ENCODE results near the gene KIF4B.
A peak's percentile ranks its signal among the peaks of the same experiment; 100 is the strongest.
"Not testable (repeated sequence)": the region's sequence is repeated elsewhere in the genome, so short reads cannot be mapped to it uniquely, and the experiment has no call there.

KIF4B gene

DNA sequence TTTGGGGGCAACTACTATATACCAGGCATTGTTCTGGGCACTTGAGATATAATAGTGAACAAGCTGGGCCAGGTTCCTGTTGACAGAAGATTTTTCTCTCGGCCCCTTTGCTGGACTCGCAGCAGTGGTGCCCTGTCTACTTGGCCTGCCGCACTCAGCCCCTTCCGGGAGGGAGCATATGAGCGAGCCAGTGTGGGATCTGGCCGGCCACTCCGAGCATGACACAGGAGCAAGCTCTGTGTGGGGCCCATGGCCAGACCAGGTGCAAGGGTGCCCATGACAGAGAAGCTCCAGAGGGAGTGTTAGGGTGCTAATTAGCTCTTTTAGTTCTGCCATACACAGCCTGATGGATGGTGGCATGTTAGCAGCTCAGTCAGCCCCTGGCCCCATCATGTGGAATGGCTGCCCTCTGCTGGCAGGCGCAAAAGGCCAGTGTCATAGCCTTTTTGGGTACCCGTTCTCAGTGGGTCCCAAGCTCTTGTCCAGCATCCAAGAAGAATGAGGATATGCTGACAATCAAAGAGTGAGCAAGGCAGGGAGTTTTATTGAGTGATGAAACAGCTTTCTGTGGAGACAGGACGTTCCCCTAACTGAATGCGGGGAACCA is 9.3 kb upstream of the KIF4B start:
- peak; percentile 10 for DNase-seq (ENCODE audit: low read depth)

DNA sequence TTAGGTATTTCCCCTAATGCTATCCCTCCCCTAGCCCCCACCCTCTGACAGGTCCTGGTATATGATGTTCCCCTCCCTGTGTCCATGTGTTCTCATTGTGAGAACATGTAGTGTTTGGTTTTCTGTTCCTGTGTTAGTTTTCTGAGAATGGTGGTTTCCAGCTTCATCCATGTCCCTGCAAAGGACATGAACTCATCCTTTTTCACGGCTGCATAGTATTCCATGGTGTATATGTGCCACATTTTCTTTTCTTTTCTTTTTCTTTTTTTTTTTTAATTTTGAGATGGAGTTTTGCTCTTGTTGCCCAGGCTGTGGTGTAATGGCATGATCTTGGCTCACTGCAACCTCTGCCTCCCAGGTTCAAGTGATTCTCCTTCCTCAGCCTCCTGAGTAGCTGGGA is 7.3 kb upstream of the KIF4B start:
- DNase-seq (ENCODE audit: low read depth) = not testable (repeated sequence)

DNA sequence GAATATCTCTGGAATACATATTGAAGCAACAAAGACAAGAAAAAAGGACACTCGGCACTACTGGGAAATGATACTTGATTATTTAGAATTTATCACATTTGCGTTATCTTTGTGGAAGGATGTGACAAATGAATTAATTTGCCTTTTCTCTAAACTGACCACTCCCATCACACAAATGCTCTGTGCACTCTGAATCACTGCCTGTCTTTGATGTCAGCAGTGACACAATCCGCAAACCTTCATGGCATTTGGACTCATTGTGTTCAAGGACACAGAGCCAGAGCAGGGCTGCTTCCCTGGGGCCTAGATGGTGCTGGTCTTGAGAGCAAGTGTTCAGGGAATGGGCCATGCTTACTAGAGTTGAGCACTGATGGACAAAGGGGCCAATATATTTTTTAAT is 4.9 kb upstream of the KIF4B start:
- DNase-seq (ENCODE audit: low read depth) = no peak

DNA sequence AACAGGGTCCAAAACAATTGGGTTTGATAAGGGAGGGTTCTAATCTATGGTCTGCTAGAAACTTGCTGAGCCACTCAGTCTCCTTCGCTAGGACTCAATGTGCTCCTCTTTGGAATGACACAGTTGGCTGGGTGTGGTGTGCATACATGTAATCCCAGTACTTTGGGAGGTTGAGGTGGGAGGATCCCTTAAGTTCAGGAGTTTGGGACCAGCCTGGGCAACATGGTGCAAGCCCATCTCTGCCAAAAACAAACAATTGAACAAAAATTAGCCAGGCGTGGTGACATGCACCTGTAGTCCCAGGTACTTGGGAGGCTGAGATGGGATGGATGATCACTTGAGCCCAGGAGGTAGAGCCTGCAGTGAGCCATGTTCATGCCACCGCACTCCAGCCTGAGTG is 2.7 kb upstream of the KIF4B start:
- DNase-seq (ENCODE audit: low read depth) = no peak

DNA sequence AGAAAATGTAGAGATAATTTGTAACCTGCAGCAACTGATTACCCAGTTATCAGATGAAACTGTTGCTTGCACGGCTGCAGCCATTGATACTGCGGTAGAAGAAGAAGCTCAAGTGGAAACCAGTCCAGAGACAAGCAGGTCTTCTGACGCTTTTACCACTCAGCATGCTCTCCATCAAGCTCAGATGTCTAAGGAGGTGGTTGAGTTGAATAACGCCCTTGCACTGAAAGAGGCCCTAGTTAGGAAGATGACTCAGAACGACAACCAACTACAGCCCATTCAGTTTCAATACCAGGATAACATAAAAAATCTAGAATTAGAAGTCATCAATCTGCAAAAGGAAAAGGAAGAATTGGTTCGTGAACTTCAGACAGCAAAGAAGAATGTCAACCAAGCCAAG is 1.7 kb downstream of the KIF4B start:
- no peak for DNase-seq (ENCODE audit: low read depth)

DNA sequence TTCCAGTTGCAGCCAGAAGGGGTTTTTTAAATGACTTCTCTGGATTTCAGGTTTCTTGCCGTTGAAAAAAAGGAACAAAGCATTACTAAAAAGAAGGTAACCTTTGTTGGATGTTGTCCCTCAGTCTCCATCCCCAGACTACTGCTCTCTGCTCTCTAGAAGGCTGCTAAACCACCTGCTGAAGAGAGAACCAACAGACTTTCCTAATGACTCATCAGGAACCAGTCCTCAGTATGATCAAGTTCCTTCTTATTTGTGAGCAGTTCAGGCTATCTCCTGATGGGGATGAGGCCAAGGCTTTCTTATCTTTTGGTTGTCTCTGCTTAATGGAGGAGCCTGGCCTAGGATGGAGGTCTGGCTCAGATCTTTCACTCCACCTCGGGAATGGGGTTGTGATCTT is 4.1 kb downstream of the KIF4B start:
- no peak for DNase-seq (ENCODE audit: low read depth)

DNA sequence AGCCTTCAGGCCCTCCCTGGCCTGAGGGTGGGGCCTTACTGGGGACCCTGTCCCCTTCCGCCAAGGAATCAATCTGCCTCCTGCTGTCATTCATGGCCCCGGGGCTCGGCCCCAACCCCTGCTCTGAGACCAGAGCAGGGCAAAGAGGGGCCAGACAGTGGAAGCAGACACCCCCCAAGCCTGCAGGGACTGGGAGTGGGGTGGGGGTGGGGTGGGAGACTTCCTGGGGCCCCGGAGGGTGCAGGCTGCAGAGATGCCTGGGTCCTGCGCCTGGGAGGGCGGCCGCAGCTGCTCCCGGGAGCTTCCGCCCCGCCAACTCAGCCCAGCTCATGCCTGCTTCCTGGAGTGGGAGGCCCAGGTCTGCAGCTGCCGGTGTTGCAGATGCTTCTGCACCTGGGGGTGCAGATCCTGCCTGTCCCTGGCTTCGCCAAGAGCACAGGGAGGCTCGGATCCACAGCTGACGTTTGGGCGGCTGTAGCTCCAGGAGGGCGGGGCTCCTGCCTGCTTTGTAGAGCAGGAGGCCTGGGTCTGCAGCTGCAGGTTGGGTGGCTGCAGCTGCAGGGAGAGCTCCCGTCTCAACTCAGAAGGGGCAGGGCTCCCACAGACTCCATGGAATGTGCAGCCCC is 6.2 kb downstream of the KIF4B start:
- DNase-seq (ENCODE audit: low read depth) = no peak

DNA sequence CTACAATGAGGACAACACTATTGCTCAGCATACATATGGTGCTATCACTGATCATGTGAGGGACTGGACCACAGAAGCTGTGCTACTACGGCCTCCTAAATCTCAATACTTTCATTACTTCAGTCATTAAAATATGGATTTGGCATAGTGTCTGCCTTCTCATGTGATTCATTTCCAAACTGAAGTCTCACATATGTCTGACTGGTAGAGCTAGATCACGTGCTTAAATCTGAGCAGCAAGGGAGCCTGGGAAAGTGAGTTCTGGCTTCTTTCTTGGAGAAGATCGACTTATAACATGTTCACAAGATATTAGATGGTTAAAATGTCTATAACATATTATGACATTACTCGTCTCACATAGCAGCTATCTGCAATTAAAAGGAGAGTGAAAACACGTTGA is 8.3 kb downstream of the KIF4B start:
- DNase-seq (ENCODE audit: low read depth) = no peak

DNA sequence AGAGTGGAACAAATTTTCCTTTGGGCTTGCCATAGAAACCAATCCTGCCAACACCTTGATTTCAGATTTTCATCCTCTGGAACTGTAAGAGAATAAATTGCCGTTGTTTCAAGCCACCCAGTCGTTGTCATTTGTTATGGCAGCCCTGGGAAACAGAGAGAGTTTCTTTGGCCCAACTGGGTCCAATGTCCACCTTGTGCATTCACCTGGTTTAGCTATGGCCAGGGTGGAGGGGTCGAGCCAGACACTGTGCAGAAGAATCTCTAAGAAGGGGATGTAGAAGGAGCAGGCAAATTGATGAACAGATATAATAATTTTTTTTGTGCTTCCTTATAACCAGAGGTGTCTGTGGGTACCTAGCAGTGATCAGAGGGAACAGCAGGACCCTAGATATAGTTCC is 9.8 kb downstream of the KIF4B start:
- no peak for DNase-seq (ENCODE audit: low read depth)

DNA sequence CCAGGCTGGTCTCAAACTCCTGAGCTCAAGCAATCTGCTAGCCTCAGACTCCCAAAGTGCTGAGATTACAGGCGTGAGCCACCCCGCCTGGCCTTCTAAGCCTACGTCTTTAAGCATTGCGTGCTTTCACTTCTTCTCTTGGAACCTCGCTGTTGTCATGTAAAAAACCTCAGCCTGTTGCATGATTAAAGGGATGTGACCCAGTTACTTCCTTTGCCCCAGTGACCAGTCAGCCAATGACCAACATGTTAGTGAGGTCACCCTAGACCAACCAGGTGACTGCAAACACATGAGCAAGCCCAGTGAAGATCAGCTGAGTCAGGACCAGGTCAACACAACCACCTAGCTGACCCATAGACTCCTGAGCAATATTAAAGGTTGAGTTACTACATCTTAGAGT is 10.5 kb downstream of the KIF4B start:
- DNase-seq (ENCODE audit: low read depth) = no peak

DNA sequence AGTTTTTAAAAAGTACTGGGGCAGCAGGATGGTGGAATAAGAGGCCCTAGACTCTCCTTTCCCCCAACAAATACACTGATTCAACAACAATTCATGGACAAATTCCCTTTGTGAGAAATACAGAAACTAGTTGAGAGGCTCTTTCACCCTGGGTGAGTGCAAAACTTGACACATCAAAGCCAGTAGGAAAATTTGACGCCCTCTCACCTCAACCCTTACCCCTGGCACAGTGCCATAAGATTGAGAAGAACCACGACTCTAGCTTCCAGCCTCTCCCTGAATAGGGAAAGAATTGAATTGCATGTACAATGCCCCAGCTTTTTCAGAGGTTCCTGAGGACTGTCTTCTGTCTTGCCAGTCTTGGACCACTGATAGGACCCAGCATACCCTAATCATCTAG is 12.3 kb downstream of the KIF4B start:
- no peak for DNase-seq (ENCODE audit: low read depth)

DNA sequence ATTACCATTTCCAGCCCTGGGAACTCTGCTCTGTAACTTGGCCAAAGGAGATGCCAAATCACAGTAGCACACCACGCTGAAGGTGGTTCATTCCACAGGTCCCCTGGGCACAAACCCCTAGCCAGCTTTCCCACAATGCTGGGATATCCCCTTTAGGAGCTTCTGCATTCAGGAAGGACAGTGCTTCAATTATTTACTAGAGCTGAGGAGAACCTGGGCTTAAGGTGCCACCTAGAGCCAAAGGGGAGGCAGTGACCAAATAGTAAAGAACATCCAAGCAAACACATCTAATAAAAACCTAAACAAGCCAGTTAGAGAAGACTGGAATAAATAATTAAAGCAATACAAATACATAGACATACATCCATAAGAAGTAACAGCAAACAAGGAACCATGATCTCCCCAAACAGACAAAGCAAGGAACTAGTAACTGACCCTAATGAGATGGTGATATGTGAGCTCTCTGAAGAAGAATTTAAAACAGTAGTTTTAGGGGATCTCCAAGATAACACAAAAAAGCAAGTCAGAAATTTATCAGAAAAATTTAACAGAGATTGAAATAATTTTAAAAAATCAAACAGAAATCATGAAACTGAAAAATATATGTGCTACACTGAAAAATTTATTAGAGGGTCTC is 14.6 kb downstream of the KIF4B start:
- DNase-seq (ENCODE audit: low read depth) = no peak

DNA sequence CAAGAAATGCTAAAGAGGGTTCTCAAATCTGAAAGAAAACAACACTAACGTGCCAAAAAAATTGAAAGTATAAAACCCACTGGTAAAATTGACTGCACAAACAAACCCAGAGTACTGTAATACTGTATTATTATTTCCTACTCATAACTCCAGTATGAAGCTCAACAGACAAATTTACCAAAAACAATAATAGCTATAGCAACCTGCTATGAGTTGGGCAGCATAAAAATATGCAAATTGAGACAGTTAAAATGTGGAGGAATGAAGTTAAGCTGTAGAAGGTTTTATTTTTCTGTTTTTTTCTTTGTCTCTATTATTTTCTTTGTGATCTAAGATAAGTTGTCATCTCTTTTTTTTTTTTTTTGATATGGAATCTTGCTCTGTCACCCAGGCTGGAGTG is 15.7 kb downstream of the KIF4B start:
- DNase-seq (ENCODE audit: low read depth) = no peak

DNA sequence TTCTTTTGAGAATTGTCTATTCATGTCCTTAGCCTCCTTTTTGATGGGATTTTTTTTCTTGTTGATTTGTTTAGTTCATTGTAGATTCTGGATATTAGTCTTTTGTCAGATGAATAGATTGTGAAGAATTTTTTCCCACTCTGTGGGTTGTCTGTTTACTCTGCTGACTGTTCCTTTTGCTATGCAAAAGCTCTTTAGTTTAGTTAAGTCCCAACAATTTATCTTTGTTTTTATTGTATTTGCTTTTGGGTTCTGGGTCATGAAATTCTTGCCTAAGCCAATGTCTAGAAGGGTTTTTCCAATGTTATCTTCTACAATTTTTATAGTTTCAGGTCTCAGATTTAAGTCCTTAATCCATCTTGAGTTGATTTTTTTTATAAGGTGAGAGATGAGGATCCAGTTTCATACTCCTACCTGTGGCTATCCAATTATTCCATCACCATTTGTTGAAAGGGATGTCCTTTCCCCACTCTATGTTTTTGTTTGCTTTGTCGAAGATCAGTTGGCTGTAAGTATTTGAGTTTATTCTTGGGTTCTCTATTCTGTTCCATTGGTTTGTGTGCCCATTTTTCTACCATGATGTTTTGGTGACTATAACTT is 20.7 kb downstream of the KIF4B start:
- not testable (repeated sequence) for DNase-seq (ENCODE audit: low read depth)

DNA sequence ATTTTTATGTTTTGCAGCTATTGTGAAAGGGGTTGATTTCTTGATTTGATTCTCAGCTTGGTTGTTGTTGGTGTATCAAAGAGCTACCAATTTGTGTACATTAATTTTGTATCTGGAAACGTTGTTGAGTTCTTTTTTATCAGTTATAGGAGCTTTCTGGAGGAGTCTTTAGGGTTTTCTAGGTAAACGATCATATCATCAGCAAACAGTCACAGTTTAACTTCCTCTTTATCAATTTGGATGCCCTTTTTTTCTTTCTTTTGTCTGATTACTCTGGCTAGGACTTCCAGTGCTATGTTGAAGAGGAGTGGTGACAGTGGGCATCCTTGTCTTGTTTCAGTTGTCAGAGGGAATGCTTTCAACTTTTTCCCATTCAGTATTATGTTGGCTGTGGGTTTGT is 21.5 kb downstream of the KIF4B start:
- DNase-seq (ENCODE audit: low read depth) = not testable (repeated sequence)

DNA sequence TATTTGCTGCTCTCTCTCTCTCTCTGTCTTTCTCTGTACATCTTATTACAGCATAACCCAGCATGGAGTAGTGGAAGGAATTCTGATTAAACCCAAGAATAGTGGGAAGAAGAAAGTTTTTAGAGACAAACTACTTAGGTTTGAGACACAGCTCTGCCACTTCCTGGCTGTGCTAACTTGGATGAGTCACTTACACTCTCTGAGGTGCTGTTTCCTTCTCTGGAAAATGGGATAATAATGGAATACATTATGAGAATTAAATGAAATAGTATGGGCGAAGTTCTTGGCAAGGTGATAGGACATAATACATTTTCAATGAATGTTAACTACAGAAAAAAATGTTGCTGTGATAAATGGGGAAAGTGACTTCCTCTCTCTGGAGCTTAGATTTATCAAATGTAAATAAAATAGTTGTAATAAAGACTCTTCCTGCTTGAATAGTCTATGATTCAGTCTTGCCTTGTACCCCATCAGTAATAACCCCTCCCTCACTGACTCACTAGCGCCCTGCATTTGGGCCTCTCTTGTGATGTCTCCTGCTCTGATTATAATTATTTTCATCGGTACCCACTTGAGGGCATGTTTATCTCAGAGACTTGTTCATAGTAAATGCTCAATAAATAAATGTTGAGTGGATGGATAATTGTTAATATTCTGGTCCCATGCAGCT is 27.6 kb downstream of the KIF4B start:
- no peak for DNase-seq (ENCODE audit: low read depth)

DNA sequence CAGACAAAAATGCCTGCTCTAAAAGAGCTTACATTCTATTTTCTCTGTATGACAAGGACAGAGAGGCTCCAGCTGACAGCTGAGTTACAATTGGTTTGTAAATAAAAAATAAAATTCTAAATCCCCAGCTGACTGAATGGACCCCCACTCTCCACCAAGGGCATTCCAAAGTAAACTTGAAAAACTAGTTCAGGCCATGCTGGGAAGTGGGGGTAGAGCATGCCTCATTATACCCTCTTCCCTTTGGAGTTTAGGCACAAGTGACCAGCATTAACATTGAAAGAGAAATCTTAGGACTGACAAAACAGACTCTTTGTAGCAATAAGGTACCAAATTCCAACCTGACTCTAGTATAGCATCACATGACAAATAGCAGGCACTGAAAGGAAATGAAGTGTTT is 31.0 kb downstream of the KIF4B start:
- no peak for DNase-seq (ENCODE audit: low read depth)

DNA sequence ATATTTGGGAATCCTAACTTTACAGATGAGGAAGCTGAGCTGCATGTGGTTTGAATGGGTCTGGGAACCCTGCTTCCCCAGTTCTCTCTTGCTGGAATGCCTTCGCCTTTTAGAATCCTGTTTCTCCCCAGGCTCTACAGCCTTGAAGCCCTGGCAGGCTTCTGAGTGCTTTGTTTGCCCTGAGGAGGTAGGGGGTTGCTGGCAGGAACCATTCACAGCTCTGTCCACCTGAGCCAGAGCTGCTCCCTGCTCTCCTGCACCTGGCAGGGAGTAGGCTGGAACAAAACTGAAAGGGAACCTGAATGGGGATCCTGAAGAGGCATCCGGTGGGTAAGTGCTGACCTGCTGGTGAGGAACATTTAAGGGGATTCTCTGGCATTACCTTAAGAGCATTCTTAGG is 33.0 kb downstream of the KIF4B start:
- DNase-seq (ENCODE audit: low read depth) = no peak

DNA sequence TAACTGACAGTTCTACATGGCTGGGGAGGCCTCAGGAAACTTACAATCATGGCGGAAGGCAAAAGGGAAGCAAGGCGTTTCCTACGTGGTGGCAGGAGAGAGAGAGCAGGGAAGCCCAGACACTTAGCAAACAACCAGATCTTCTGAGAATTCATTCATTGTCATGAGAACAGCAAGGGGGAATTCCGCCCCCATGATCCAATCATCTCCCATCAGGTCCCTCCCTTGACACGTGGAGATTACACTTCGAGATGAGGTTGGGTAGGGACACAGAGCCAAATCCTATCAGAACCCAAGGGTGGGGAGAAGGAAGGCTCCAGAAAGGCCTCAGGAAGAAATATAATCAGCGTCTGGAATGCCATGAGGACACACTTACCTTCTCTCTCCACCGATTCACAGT is 34.3 kb downstream of the KIF4B start:
- DNase-seq (ENCODE audit: low read depth) = no peak

DNA sequence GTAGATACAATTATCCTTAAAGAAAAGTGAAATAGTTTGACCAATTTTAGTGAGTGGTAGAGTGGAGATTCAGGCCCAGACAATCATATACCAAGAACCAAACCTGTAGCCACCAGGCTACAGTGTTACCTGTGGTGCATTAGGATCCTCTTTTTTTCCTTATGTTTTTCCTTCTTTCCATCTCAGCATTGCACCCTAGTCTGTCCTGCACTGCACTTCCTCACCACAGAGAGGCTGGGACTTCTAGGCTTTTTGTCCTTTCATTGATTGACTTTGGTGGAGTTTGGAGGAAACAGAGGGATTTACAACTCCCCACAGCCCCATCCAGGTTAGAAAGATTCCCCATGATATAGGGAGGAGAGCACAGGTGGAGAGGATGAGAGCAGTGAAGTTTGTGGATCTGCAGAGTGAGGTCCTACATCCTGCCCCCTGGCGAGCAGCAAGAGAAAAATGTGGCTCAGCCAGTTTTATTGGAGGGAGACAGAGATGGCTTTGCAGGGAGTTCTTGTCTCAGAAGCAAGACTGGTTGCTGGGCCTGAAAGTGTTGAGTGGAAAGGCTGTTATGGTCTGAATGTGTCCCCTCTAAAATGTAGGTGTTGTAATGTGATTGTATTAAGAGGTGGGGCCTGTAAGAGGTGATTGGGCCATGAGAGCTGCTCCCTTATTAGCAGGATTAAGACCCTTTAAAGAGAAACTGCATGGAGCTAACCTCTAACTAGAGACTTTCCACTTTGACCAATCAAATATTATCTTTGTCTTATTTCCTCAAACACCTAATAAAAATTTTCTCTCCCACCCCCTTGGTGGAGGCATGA is 36.2 kb downstream of the KIF4B start:
- no peak for DNase-seq (ENCODE audit: low read depth)

DNA sequence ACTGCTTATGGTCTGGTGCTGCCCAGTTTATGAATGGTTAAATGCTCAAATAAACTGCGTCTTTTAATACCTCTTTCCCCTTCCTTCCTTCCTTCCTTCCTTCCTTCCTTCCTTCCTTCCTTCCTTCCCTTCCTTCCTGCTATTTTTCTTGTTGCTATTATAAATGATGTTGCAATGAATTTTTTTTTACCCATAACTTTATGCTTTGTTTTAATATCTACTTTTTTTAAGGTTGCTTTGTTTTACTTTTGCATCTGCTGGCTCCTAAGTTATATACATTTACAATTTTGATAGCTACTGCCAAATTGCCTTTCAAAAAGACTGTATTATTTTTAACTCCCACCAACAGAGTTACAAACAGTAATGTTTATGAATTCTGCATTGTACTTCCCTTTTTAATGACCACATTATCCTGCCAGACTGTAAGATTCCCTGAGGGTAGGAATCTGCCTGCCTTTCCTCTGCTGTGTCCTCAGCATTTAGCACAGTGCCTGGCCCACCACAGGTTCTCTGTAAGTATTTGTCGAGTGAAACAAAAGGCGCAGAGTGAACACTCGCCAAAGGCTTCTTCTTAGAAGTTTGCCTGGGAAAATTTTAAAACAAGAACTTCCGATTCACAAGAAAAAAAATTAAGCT is 36.9 kb downstream of the KIF4B start:
- no peak for DNase-seq (ENCODE audit: low read depth)

DNA sequence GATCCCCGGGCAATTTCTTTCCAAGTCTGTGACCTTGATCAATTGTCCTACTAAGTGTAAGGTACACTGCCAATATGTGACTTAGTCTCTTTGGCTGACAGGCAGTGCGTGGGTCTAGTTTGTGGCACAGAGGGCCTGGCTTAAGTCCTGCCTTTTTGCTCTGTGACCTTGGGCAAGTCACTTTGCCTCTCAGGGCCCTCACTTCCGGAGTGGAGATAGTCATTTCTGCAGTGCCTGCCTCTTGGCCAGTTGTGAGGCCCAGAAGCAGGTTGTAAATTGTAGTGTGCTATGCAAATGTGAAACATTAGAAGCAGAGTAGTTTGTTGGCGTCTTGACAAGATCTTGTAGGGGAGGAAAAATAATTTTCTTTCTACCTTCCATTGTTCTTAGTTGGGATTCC is 39.0 kb downstream of the KIF4B start:
- no peak for DNase-seq (ENCODE audit: low read depth)

All from activated T-cell treated with anti-CD3 and anti-CD28 coated beads for 48 hours (primary cell).